Left ventricle myocardium superior (tissue), 1 donor: ENCODE data around the gene GFRAL. TPM values are rescaled to one million over a fixed set of nuclear protein-coding genes. Genes with fewer than 3 reads are reported as not detected.
"Not testable (repeated sequence)": the region's sequence is repeated elsewhere in the genome, so short reads cannot be mapped to it uniquely, and the experiment has no call there.

Source experiments
- ATAC-seq: fragments of 200-7000 bp; cut with Tn5 transposase; one replicate; pipeline ENCODE4 v1.9.1; 2020; ENCODE audit warnings: mild to moderate bottlenecking, moderate library complexity
- DNase-seq: peaks from one replicate; pipeline ENCODE4 v3.0.0-alpha.2; 2020
- intact Hi-C: fragments of 100-400 bp; cut with micrococcal nuclease; formaldehyde crosslinking; loops from one replicate; pipeline ENCODE4 v1.11.0; 2022
- long read RNA-seq: library from polyadenylated mRNA; unstranded; transcript quantifications from one replicate; pipeline ENCODE4 v2.0.0, GENCODE V29; 2021
- total RNA-seq: library from RNA; stranded (reverse); fragmentation: NEBNext Ultra II Directional; extraction: Animal tissue kit (Norgen Biotek cat#: 25700); gene quantifications from one replicate; pipeline ENCODE4 v1.2.1, GENCODE V29; 2021
- donor health status: DM: no; HTN: yes; CAD: no; lungs with severe emphysema.

GFRAL gene, protein sequence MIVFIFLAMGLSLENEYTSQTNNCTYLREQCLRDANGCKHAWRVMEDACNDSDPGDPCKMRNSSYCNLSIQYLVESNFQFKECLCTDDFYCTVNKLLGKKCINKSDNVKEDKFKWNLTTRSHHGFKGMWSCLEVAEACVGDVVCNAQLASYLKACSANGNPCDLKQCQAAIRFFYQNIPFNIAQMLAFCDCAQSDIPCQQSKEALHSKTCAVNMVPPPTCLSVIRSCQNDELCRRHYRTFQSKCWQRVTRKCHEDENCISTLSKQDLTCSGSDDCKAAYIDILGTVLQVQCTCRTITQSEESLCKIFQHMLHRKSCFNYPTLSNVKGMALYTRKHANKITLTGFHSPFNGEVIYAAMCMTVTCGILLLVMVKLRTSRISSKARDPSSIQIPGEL
- total RNA-seq, result not detected
- long read RNA-seq, result 0 reads

- ATAC-seq (no peak), DNase-seq (no peak)
- intact Hi-C loops, result no loop called here
Measured at GRCh38 chr6:55327169-55327568, at the start of gene GFRAL. Gene GFRAL (plus strand): TSS chr6:55327469. CDS start chr6:55327555, 86 bp downstream.

GRCh38 chr6:55277646-55278045 is 49.6 kb upstream of the GFRAL start:
- ATAC-seq (peak; percentile 52), DNase-seq (no peak)
- intact Hi-C loops, result loop anchor here (5.0 to 10.0 kb wide), 2 partner anchors 675 to 1017 kb away; no protein-coding TSS in a partner anchor

DNA sequence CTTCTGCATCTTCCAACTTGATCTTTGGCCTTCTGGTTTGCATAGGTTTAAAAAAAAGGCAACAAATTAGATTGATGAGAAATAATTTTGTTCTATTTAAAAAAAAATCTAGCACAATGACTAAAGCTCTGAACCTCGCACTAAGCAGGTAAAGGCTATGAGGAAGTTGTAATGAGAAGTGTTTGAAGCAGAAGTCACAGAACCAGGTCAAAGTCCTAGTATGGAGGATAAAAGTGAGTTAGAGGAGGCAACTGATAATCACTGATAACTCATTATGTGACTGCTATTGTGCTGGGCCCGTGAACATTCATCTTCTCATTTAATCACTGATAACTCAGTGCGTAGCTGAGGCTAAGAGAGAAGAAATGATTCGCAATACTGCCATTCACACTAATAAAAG is 46.1 kb upstream of the GFRAL start:
- intact Hi-C loops, result no loop called here
- no peak for DNase-seq

GRCh38 chr6:55282115-55282514 is 45.2 kb upstream of the GFRAL start:
- no peak for ATAC-seq

More for the DNA sequence above, 46.1 kb upstream of the GFRAL start:
- no peak for ATAC-seq

GRCh38 chr6:55286824-55287223 is 40.4 kb upstream of the GFRAL start:
- ATAC-seq (no peak), DNase-seq (no peak)
- intact Hi-C loops, result no loop called here

More at GRCh38 chr6:55282115-55282514, 45.2 kb upstream of the GFRAL start:
- intact Hi-C loops, result no loop called here
- no peak for DNase-seq

DNA sequence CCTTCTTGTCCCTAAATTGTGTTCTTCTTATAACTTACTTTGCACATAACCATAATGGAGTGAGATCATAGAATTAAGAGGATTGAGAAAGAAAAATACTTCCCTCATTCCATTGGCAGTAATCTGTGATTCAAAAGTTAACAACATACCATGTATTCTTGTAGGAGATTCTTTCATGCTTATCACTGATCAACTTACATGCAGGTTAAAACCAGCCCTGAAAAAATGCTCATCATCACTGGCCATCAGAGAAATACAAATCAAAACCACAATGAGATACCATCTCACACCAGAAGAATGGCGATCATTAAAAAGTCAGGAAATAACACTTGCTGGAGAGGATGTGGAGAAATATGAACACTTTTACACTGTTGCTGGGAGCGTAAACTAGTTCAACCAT is 36.5 kb upstream of the GFRAL start:
- ATAC-seq (no peak), DNase-seq (no peak)
- intact Hi-C loops, result no loop called here

DNA sequence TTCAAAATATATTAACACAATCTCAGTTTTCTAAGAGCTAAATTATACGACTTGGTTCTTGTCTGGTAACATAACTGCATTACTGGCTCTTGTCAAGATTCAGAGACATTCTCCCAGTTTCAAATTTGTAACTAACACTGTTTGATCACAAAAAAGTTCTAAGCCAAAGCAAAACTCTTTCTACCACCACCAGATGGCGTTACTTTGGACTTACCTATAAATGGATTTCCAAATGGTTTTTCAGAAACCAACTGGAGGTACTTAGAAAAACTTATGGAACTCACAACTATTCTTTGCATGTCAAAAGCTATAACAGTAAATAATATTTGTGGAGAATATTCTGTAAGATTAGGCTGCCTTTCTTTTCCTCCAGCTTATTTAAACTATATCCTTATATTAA is 34.2 kb upstream of the GFRAL start:
- DNase-seq, result no peak
- no peak for ATAC-seq
- intact Hi-C loops, result no loop called here

DNA sequence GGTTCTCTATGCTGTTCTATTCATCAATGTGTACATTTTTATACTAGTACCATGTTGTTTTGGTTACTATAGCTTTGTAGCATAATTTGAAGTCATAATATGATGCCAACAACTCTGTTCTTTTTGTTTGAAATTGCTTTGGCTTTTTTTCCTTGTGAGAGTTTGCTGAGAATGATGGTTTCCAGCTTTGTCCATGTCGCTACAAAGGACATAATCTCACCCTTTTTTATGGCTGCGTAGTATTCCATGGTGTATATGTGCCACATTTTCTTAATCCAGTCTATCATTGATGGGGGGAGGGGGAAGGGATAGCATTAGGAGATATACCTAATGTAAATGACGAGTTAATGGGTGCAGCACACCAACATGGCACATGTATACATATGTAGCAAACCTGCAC is 30.1 kb upstream of the GFRAL start:
- intact Hi-C loops, DNase-seq, ATAC-seq: not testable (repeated sequence)

DNA sequence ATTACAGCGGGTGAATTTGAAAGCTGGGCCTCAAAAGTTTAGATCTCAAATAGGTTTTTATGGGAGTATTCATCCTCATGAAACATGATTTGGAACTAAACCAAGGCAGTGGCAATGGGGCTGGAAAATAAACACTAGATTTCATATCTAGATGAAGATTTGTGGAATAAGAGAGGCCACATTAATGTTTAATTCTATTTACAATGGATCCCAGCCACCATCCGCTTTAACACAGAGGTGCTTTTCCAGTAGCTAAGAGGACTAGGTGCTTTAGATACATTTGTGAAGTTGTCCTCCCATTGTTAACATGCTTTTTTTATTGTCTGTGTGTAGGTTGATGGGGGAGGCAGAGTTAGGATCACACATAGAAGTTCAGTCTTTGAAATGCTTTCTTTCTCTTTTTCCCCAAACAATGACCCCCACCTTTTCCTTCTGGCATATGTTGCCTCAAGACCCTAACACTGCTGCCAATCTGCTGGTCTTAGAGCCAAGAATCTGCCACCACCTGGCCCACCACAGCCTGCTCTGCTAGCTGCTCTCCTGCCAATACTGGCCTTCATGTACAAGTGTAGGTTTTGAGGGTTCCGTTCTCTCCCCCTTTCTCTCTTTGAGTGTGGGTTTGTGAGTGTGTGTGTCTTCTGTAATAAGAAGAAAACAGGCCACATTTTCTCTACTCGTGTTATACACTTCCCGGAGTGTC is 27.8 kb upstream of the GFRAL start:
- ATAC-seq, result no peak
- intact Hi-C loops, result no loop called here
- no peak for DNase-seq

DNA sequence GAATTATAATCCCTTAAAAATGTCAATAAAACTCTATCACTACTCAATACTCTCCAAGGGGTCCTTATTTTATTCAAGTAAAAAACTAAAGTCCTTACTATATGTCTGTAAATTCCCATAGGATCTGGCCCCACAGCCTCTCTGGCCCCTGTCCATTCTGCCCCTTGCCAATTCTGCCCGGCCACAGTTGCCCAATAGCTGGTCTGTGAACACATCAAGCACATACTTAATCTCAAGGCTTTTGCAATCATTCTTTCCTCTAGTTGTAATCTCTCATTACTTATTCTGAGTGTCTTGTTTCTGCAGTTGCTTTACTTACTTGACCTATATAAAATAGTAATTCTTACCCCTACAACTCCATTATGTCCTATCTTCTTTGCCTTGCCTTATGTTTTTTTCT is 22.5 kb upstream of the GFRAL start:
- DNase-seq, result no peak
- intact Hi-C loops, result no loop called here
- ATAC-seq, result no peak

- intact Hi-C loops, result no loop called here
- DNase-seq (no peak), ATAC-seq (no peak)
Measured at GRCh38 chr6:55319961-55320695, 7.1 kb upstream of the GFRAL start.

- intact Hi-C loops, result no loop called here
- ATAC-seq, result no peak
- no peak for DNase-seq
Measured at GRCh38 chr6:55320696-55321086, 6.6 kb upstream of the GFRAL start.

DNA sequence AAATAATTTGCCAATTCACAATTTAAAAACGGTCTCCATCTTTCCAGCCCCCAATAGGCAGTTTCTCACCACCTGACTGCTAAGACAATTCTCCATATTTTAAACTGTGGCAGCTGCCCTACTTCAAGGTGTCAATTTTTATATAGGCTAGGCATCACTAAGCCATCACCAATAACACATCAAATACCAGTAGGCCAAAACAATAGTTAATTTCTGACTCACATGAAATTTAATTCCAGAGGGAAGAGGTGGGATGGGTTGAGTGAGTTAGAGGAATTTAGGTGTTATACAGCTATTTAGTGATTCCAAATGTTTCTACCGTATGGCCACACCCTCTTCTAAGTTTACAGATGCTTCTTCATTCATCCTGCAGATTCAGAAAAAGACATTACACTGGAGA is 49.9 kb downstream of the GFRAL start:
- DNase-seq (no peak), ATAC-seq (no peak)
- intact Hi-C loops, result no loop called here

GRCh38 chr6:55379471-55379870 is 52.2 kb downstream of the GFRAL start:
- intact Hi-C loops, result no loop called here
- no peak for ATAC-seq
- DNase-seq, result no peak

GRCh38 chr6:55379895-55380294 is 52.6 kb downstream of the GFRAL start:
- DNase-seq (no peak), ATAC-seq (no peak)
- intact Hi-C loops, result no loop called here

DNA sequence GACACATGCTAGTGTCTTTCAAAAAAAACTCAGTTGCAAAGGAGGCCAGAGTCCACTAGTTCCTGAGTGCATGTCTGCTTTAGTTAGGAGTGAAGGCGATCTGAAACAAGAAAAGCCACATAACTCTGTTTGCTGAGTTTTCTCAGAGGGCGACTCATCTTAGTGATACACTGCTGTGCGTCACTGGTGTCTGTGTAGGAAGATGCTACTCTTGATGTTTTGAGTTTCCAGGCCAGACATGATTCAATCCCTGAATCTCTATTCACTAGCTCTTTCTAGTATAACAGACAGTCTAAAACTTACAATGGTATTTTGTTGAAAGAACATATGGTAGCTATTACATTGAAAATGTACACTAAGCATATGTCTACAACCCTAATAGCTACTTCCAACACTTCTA is 60.9 kb downstream of the GFRAL start:
- no peak for ATAC-seq
- intact Hi-C loops, result no loop called here
- no peak for DNase-seq

- no peak for ATAC-seq
- intact Hi-C loops, result no loop called here
- no peak for DNase-seq
Measured at GRCh38 chr6:55395871-55396270, 68.6 kb downstream of the GFRAL start.

DNA sequence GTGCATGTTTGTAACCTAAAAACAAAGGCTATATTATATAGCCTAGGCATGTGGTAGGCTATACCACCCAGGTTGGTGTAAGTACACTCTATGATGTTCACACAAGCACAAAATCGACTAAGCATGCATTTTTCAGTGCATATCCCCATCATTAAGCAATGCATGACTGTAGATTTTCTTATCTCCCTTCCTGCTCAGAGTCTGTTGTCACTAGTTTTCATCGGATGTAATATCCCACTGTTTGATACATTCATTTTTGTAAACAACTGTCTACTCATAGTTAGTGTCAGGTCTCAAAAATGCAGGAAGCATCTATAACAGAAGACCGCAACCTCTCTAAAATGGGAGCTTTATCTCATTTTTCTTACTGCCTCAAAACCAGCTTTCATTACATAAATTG is 70.7 kb downstream of the GFRAL start:
- DNase-seq, result no peak
- intact Hi-C loops, result no loop called here
- no peak for ATAC-seq

- intact Hi-C loops, result no loop called here
- DNase-seq (no peak), ATAC-seq (no peak)
Measured at GRCh38 chr6:55399351-55399750, 72.1 kb downstream of the GFRAL start.
